Lung (tissue), 16 donors: Measurements from ENCODE around the gene RSRC1. TPM values are rescaled to one million over a fixed set of nuclear protein-coding genes. Genes with fewer than 3 reads are reported as not detected.
"Not testable (repeated sequence)": the region's sequence is repeated elsewhere in the genome, so short reads cannot be mapped to it uniquely, and the experiment has no call there.

Experiments used
- ATAC-seq: fragments of 200-7000 bp; cut with Tn5 transposase; one replicate; pipeline ENCODE4 v1.9.1; 2020; ENCODE audit warnings: moderate number of reproducible peaks; ENCODE audit not compliant: insufficient read depth, low FRiP score
- DNase-seq, 3 donors: peaks; one replicate each; pipeline ENCODE4 v3.0.0-alpha.2; 2013 to 2017
- H3K27ac ChIP-seq, 2 donors: one replicate each; pipeline ENCODE4 v1.5.1; 2013; ENCODE audit warnings: mild to moderate bottlenecking in 2 of 2, moderate library complexity in 2 of 2, control low read depth in 1 of 2, inconsistent platforms in 1 of 2, low read depth in 1 of 2, low read length in 1 of 2
- H3K27me3 ChIP-seq, 3 donors: one replicate each; pipeline ENCODE4 v1.5.1; 2013; ENCODE audit warnings: low read length in 2 of 3; ENCODE audit not compliant: control insufficient read depth in 3 of 3, insufficient read depth in 3 of 3
- H3K36me3 ChIP-seq, 4 donors: one replicate each; pipeline ENCODE4 v1.5.1; 2013; ENCODE audit warnings: low read length in 4 of 4, mild to moderate bottlenecking in 1 of 4, moderate library complexity in 1 of 4; ENCODE audit not compliant: control insufficient read depth in 4 of 4, insufficient read depth in 4 of 4
- H3K4me1 ChIP-seq, 5 donors: one replicate each; pipeline ENCODE4 v1.5.1; 2013; ENCODE audit warnings: low read length in 5 of 5, mild to moderate bottlenecking in 2 of 5, moderate library complexity in 1 of 5; ENCODE audit not compliant: control insufficient read depth in 5 of 5, insufficient read depth in 5 of 5
- H3K4me3 ChIP-seq: one replicate; pipeline ENCODE4 v1.5.1; 2013; ENCODE audit warnings: mild to moderate bottlenecking, control low read depth, moderate library complexity
- H3K9ac ChIP-seq, 2 donors: one replicate each; pipeline ENCODE4 v1.5.1; 2013; ENCODE audit warnings: low read length in 2 of 2, control low read depth in 1 of 2; ENCODE audit not compliant: insufficient read depth in 1 of 2
- H3K9me3 ChIP-seq, 4 donors: one replicate each; pipeline ENCODE4 v1.5.1; 2013; ENCODE audit warnings: low read length in 3 of 4, mild to moderate bottlenecking in 1 of 4, moderate library complexity in 1 of 4; ENCODE audit not compliant: control insufficient read depth in 4 of 4, insufficient read depth in 3 of 4
- WGBS, 2 donors: extraction: QIAGEN DNeasy Blood & Tissue Kit; methylation state at CpG; one replicate each; pipeline ENCODE4 v1.1.7; 2013; 5-methylcytosine and 5-hydroxymethylcytosine counted together
- long read RNA-seq, 5 donors: transcript quantifications; one replicate each; lab custom pipeline, GENCODE V29; 2026
- polyA plus RNA-seq, 2 donors: library from polyadenylated mRNA; stranded (reverse); fragments of 200-250 nt; gene quantifications; one replicate each; pipeline ENCODE4 v1.2.1, GENCODE V29; 2013
- total RNA-seq, 2 donors: library from RNA; depleted of rRNA in 1 of 2; stranded (reverse); fragments of >200 nt in 1 of 2; gene quantifications; one replicate each; pipeline ENCODE4 v1.2.1, GENCODE V29; 2014 to 2021
- TF ChIP-seq, protein P1 (sequence below): IDR thresholded peaks from 2 replicates; pipeline ENCODE4 v1.5.1; 2012; ENCODE audit warnings: mild to moderate bottlenecking; ENCODE audit errors: control extremely low read depth, extremely low read depth
- donor health status: control.
- donor health status: control.
- donor health status: Bipolar disorder and iron deficiency.
- donor health status: healthy.
- donor health status: DM: yes; HTN: yes; CAD: no.

Gene RSRC1, protein sequence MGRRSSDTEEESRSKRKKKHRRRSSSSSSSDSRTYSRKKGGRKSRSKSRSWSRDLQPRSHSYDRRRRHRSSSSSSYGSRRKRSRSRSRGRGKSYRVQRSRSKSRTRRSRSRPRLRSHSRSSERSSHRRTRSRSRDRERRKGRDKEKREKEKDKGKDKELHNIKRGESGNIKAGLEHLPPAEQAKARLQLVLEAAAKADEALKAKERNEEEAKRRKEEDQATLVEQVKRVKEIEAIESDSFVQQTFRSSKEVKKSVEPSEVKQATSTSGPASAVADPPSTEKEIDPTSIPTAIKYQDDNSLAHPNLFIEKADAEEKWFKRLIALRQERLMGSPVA
- total RNA-seq (10 to 100 TPM; 22.8 to 53.5 TPM), polyA plus RNA-seq (10 to 100 TPM in 1 of 2 donors, 1 to 10 TPM in 1; 9.1 to 11.3 TPM)
- long read RNA-seq, donor 1, partial matches to known transcripts, result 0 of 3 reads
- long read RNA-seq, donor 1, other reads (novel, unspliced or antisense), result 0 of 3 reads
- long read RNA-seq, donor 2, partial matches to known transcripts, result 0 of 1 reads
- long read RNA-seq, donor 2, other reads (novel, unspliced or antisense), result 0 of 1 reads
- long read RNA-seq, donor 3, partial matches to known transcripts, result 0 of 4 reads
- long read RNA-seq, donor 3, other reads (novel, unspliced or antisense), result 0 of 4 reads
- long read RNA-seq, donor 4, partial matches to known transcripts, result 0 of 2 reads
- long read RNA-seq, donor 4, other reads (novel, unspliced or antisense), result 0 of 2 reads
- long read RNA-seq, donor 5, partial matches to known transcripts, result 0 of 5 reads
- long read RNA-seq, donor 5, other reads (novel, unspliced or antisense), result 0 of 5 reads

DNA sequence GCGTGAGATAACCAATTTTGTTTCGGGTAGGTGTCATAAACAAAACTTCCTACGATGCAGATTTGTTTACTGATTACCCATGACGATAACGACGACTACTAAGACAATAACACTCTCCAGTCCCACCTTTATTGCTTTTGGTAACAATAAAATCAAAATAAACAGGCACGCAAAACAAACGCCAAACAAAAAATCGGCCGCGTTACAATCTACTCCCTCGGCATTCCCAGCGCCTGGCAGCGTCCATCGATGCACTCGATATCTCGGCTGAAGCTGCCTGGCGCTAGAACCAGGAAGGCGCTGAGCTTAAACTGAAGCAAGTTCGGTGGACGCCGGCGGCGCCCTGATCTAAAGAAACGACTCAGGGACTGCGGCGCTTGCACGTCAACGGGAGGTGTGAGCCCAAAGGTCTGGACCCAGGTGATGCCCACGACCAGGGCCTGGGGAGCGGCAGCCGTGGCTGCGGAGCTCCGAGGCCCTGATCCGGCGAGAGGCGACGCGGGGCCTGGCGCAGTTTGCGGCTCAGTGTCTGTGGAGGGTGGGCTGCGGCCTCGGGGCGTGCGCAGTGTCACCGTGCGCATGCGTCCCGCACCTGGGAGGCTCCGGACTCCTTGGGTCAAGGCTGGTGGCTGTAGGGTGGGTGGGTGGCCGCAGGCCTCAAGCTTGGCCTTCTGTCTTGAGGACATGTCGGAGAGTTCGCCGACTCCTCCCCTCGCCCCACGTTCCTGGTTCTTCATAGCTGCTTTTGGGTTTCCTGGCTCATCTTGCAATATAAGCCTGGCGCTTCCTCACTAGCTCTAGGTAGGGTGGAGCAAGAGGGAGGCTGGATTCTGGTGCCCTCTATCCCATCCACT, at the start of gene RSRC1:
TSS of gene RSRC1 (plus strand) at position 286 of the 854 bp plus-strand sequence. CDS start 12,016 bp downstream, outside the sequence.
- ATAC-seq (peak; percentile 95), DNase-seq (peak; percentile 89 to 94 (median 92))
- Histone ChIP-seq H3K27ac (peak within 1 kb of the TSS; percentile 70 to 90), H3K9me3 (peaks cover 0 to 6% (median 1%) of the 10 kb centered on the region in 4 donors), H3K9ac (peak within 1 kb of the TSS; percentile 64 to 74), H3K36me3 (peaks cover 0 to 2% (median 0%) of the 10 kb centered on the region in 4 donors), H3K27me3 (peaks cover 0 to 44% (median 43%) of the 10 kb centered on the region in 3 donors), H3K4me3 (peak within 1 kb of the TSS; percentile 96), H3K4me1 (peaks cover 5 to 19% (median 8%) of the 10 kb centered on the region in 5 donors)
- TF ChIP-seq, protein P1, sequence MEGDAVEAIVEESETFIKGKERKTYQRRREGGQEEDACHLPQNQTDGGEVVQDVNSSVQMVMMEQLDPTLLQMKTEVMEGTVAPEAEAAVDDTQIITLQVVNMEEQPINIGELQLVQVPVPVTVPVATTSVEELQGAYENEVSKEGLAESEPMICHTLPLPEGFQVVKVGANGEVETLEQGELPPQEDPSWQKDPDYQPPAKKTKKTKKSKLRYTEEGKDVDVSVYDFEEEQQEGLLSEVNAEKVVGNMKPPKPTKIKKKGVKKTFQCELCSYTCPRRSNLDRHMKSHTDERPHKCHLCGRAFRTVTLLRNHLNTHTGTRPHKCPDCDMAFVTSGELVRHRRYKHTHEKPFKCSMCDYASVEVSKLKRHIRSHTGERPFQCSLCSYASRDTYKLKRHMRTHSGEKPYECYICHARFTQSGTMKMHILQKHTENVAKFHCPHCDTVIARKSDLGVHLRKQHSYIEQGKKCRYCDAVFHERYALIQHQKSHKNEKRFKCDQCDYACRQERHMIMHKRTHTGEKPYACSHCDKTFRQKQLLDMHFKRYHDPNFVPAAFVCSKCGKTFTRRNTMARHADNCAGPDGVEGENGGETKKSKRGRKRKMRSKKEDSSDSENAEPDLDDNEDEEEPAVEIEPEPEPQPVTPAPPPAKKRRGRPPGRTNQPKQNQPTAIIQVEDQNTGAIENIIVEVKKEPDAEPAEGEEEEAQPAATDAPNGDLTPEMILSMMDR, result no peak
- 0% methylated on average over 57 of the region's 57 CpGs for WGBS, 2 donors

DNA sequence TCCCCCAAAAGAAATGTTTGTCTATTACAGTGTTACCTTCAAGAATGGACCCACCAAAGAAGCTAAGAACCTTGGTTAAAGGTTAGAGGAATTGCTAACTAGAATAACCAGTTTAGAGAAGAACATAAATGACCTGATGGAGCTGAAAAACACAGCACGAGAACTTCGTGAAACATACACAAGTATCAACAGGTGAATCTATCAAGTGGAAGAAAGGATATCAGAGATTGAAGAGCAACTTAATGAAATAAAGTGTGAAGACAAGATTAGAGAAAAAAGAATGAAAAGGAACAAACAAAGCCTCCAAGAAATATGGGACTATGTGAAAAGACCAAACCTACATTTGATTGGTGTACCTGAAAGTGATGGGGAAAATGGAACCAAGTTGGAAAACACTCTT, 44.3 kb upstream of the RSRC1 start:
- not testable (repeated sequence) for H3K4me3 ChIP-seq, H3K9ac ChIP-seq, H3K27ac ChIP-seq, H3K27me3 ChIP-seq, ATAC-seq, DNase-seq, H3K36me3 ChIP-seq, H3K4me1 ChIP-seq, H3K9me3 ChIP-seq
- WGBS, 2 donors, result 85 to 86% methylated on average over 2 of the region's 2 CpGs

DNA sequence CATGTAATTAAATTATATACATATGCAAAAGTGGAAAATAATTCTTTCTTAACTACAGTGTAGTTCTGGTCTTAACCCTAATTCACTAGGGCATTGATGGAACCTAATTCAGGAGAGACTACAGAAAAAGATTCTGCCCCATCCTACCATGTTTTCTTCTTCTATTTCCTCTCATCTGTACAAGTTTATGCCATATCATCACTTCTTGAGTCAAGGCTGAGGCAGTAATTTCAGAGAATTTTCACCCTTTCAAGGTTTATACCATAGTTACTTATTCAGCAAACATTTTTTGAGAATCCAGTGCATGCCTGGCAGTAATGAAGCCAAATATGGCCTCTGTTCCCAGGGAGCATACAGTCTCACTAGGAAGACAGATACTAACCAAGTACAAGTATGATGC, 37.1 kb upstream of the RSRC1 start:
- no peak for DNase-seq
- TF ChIP-seq, protein P1, result no peak
- H3K27me3 ChIP-seq, result peaks cover 0 to 2% (median 0%) of the 10 kb centered on the region in 3 donors
- H3K4me1 ChIP-seq, result no peaks in the 10 kb centered on the region
- H3K9ac ChIP-seq, result no peak overlapping the region
- H3K27ac ChIP-seq, result no peak overlapping the region
- H3K9me3 ChIP-seq, result no peaks in the 10 kb centered on the region
- H3K4me3 ChIP-seq, result no peak overlapping the region
- ATAC-seq, result no peak
- H3K36me3 ChIP-seq, result no peaks in the 10 kb centered on the region
